ENCODE results near the gene COL2A1.

GRCh38 chr12:47977046-47977771 lies 27.1 kb downstream of the COL2A1 start:
- TF ChIP-seq CTCF (IDR thresholded peaks at IDR 0.05) (no peak), POLR2A (IDR thresholded peaks at IDR 0.05) (no peak)
